K562 (cell line): ENCODE results near the gene SMIM8.

ENCODE experiments used
- EP300 ChIP-seq: IDR thresholded peaks from 2 replicates; pipeline ENCODE4 v1.6.1; 2012; ENCODE audit warnings: low read length, improper control_type of control experiment
- PCBP2 ChIP-seq: fragments of 200-400 bp; formaldehyde crosslinking; IDR thresholded peaks from 2 replicates; pipeline ENCODE4 v1.6.1; 2018; ENCODE audit warnings: low read length, low read depth, mild to moderate bottlenecking, moderate library complexity; ENCODE audit not compliant: poor library complexity, severe bottlenecking

GRCh38 chr6:87315071-87315470 lies 7.3 kb upstream of the SMIM8 start:
- TF ChIP-seq PCBP2 (no peak), EP300 (no peak)
